ENCODE measurements around the gene GFRA1.

GRCh38 chr10:116312548-116312947, 39.5 kb upstream of the GFRA1 start:
- TF ChIP-seq CTCF (conservative IDR thresholded peaks at IDR 0.05; ENCODE audit: low read depth, low read length) (no peak), POLR2A (IDR thresholded peaks at IDR 0.05; ENCODE audit: low read depth, low read length) (no peak), RAD21 (IDR thresholded peaks at IDR 0.05; ENCODE audit: low read length) (no peak), MAFK (IDR thresholded peaks at IDR 0.05; ENCODE audit: low read depth, low read length) (no peak), USF2 (IDR thresholded peaks at IDR 0.05; ENCODE audit: low read depth, low read length) (no peak), MXI1 (IDR thresholded peaks at IDR 0.05; ENCODE audit: borderline replicate concordance, low read depth, low read length) (no peak), FOS (IDR thresholded peaks at IDR 0.05; ENCODE audit: low read depth, low read length) (no peak), SMC3 (IDR thresholded peaks at IDR 0.05; ENCODE audit: low read depth, low read length) (no peak), RFX5 (IDR thresholded peaks at IDR 0.05; ENCODE audit: low read depth, low read length) (no peak), CHD1 (IDR thresholded peaks at IDR 0.05; ENCODE audit: low read depth, low read length) (no peak), MAZ (IDR thresholded peaks at IDR 0.05; ENCODE audit: borderline replicate concordance, low read depth, low read length) (no peak)
- TF ChIP-seq, protein P1, sequence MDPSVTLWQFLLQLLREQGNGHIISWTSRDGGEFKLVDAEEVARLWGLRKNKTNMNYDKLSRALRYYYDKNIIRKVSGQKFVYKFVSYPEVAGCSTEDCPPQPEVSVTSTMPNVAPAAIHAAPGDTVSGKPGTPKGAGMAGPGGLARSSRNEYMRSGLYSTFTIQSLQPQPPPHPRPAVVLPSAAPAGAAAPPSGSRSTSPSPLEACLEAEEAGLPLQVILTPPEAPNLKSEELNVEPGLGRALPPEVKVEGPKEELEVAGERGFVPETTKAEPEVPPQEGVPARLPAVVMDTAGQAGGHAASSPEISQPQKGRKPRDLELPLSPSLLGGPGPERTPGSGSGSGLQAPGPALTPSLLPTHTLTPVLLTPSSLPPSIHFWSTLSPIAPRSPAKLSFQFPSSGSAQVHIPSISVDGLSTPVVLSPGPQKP (IDR thresholded peaks at IDR 0.05; ENCODE audit: borderline replicate concordance, low read depth, low read length) = no peak
